Fibroblast of mammary gland (primary cell): ENCODE results near the gene CSNK1A1L.

ENCODE experiments used
- DNase-seq: peaks from one replicate; pipeline ENCODE4 v3.0.0-alpha.2; 2010; ENCODE audit warnings: low read depth
- H3K4me3 ChIP-seq: 2 replicates; pipeline ENCODE4 v1.5.1; 2011; ENCODE audit warnings: low read depth, mild to moderate bottlenecking, low read length, moderate library complexity; ENCODE audit not compliant: control insufficient read depth
- CTCF ChIP-seq: conservative IDR thresholded peaks from 2 replicates; pipeline ENCODE4 v1.5.1; 2011; ENCODE audit warnings: low read depth, low read length, inconsistent platforms; ENCODE audit not compliant: control insufficient read depth, insufficient read depth

CSNK1A1L gene

DNA sequence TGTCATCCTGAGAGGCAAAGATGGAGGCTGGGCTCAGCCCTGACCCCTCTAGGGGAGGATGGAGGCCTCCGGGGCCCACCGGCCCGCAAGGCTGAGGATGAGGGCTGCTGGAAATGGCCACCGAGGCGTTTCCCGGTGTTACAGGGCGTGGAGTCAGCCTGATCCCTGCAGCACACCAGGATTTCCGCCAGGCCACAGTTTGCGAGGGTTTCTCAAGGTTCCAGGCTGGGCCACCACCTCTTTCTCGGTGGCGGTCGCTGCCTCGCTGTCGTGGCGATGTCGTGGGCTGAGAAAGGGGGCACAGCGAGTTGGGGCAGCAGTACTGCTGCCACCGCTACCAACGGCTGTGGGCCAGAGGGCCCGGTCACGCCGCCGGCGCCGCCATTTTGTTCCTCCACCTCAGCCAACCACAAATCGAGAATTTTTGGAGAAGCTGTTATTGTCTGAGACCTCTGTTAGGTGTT, at the start of gene CSNK1A1L:
TSS of gene CSNK1A1L (minus strand) at position 414 of the 464 bp plus-strand sequence. CDS start at position 6, 408 bp downstream.
- no peak within 1 kb of the TSS for H3K4me3 ChIP-seq
- no peak for DNase-seq
- TF ChIP-seq CTCF, result no peak

- H3K4me3 ChIP-seq, result no peak overlapping the region
- DNase-seq, result no peak
- TF ChIP-seq CTCF, result no peak
Observed at GRCh38 chr13:37149380-37149779, 43.9 kb upstream of the CSNK1A1L start.

DNA sequence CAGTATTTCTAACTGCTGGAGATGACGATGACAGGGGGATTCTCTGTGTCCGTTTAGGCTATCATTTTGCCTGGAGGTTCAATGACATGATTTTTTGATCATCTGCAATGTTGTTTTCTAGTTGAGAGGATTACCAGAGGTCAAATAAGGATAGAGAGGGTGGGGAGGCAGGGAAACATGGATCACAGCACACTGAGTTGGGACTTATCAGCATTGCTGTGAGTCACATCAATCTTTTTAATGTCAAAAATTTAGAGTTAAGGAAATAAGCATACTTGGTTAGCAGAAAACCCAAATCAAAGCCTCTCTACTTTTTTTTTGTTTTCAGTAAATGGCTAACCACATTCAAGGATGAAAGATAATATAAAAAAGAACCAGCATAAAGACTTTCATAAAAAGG, 43.0 kb upstream of the CSNK1A1L start:
- no peak for TF ChIP-seq CTCF
- DNase-seq, result peak; percentile 34
- no peak overlapping the region for H3K4me3 ChIP-seq

DNA sequence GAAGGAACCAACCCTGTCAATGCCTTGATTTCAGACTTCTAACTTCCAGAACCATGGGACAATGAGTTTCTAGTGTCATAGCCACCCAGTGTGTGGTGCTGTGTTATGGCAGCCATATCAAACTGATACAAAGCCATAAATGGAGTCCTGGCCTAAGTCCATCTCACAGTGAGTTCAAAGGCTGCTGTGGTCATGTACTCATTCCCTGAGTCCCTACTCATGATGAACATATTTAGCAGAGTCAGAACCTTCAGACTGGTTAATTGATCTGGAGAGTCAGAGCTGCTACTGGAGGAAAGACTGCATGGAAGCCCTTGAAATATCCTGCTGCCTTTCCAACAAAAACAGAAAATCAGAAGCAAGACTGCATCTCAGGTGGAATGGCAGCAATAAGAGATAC, 39.2 kb upstream of the CSNK1A1L start:
- peak; percentile 87 for DNase-seq
- no peak for TF ChIP-seq CTCF
- H3K4me3 ChIP-seq, result no peak overlapping the region

GRCh38 chr13:37143911-37144310, 38.4 kb upstream of the CSNK1A1L start:
- H3K4me3 ChIP-seq, result no peak overlapping the region
- peak; percentile 90 for DNase-seq
- no peak for TF ChIP-seq CTCF

GRCh38 chr13:37142877-37143276, 37.4 kb upstream of the CSNK1A1L start:
- TF ChIP-seq CTCF, result no peak
- H3K4me3 ChIP-seq, result no peak overlapping the region
- peak; percentile 24 for DNase-seq

GRCh38 chr13:37141011-37141410, 35.5 kb upstream of the CSNK1A1L start:
- DNase-seq, result peak; percentile 86
- TF ChIP-seq CTCF, result no peak
- no peak overlapping the region for H3K4me3 ChIP-seq
